ENCODE measurements around the gene TOB1. TPM values are rescaled to one million over a fixed set of nuclear protein-coding genes. Genes with fewer than 3 reads are reported as not detected.

The TOB1 gene
- total RNA-seq, 1 experiment from 2014 or later, result 67.9 TPM

GRCh38 chr17:50848711-50849110 is 17.4 kb downstream of the TOB1 start:
- Histone ChIP-seq H2AFZ (no peak overlapping the region), H3K4me1 (replicated peaks; ENCODE audit: insufficient read depth) (peaks cover 29% of the 10 kb centered on the region), H3K27me3 (ENCODE audit: insufficient read depth, low read depth) (no peaks in the 10 kb centered on the region), H3K9me2 (ENCODE audit: insufficient read depth) (no peaks in the 10 kb centered on the region), H3K79me2 (ENCODE audit: low read depth) (no peaks in the 10 kb centered on the region), H3K4me2 (no peak overlapping the region), H3K9me3 (ENCODE audit: insufficient read depth, low read depth) (no peaks in the 10 kb centered on the region), H4K20me1 (ENCODE audit: insufficient read depth) (no peaks in the 10 kb centered on the region), H3F3A (ENCODE audit: insufficient read depth, low read depth) (no peaks in the 10 kb centered on the region; the same call in 1 of the 2 replicates), H3K27ac (no peak overlapping the region), H3K4me3 (no peak overlapping the region), H3K36me3 (ENCODE audit: low read depth) (no peaks in the 10 kb centered on the region)
- DNase-seq, result no peak
- TF ChIP-seq CTCF (conservative IDR thresholded peaks at IDR 0.05) (no peak), EZH2 (IDR thresholded peaks at IDR 0.05; ENCODE audit: low read depth) (no peak)
- no TSS peak for BruUV-seq (replicated peaks)
- intact Hi-C loops (cut with micrococcal nuclease; ENCODE audit: unreplicated experiment), result no loop called here
- ChIA-PET POLR2A (ENCODE audit: unreplicated experiment) (interaction anchor here (0.7 kb wide), 1 partner anchor 265 kb away, joined by 21 read pairs; no protein-coding TSS in a partner anchor), CTCF (interaction anchor here (0.6 to 0.7 kb wide), 2 partner anchors 178 to 208 kb away, joined by 5 read pairs; no protein-coding TSS in a partner anchor)

- Histone ChIP-seq H4K20me1 (ENCODE audit: insufficient read depth) (no peaks in the 10 kb centered on the region), H3K27me3 (ENCODE audit: insufficient read depth, low read depth) (no peaks in the 10 kb centered on the region), H3K4me1 (replicated peaks; ENCODE audit: insufficient read depth) (peaks cover 29% of the 10 kb centered on the region), H3K4me2 (no peak overlapping the region), H3K27ac (no peak overlapping the region), H3K79me2 (ENCODE audit: low read depth) (no peaks in the 10 kb centered on the region), H3K4me3 (no peak overlapping the region), H3K36me3 (ENCODE audit: low read depth) (no peaks in the 10 kb centered on the region), H2AFZ (no peak overlapping the region), H3K9me2 (ENCODE audit: insufficient read depth) (no peaks in the 10 kb centered on the region), H3K9me3 (ENCODE audit: insufficient read depth, low read depth) (no peaks in the 10 kb centered on the region), H3F3A (ENCODE audit: insufficient read depth, low read depth) (no peaks in the 10 kb centered on the region; the same call in 1 of the 2 replicates)
- TF ChIP-seq EZH2 (IDR thresholded peaks at IDR 0.05; ENCODE audit: low read depth), result no peak
- no peak for TF ChIP-seq CTCF (conservative IDR thresholded peaks at IDR 0.05)
- no TSS peak for BruUV-seq (replicated peaks)
- intact Hi-C loops (cut with micrococcal nuclease; ENCODE audit: unreplicated experiment), result no loop called here
- ChIA-PET CTCF (no interaction called here), POLR2A (ENCODE audit: unreplicated experiment) (no interaction called here)
- no peak for DNase-seq
Measured at GRCh38 chr17:50848039-50848438, 18.1 kb downstream of the TOB1 start.

- intact Hi-C loops (cut with micrococcal nuclease; ENCODE audit: unreplicated experiment), result no loop called here
- Histone ChIP-seq H3K4me3 (no peak overlapping the region), H3K27ac (no peak overlapping the region), H3K27me3 (ENCODE audit: insufficient read depth, low read depth) (no peaks in the 10 kb centered on the region), H3K9me2 (ENCODE audit: insufficient read depth) (no peaks in the 10 kb centered on the region), H2AFZ (no peak overlapping the region), H3K9me3 (ENCODE audit: insufficient read depth, low read depth) (no peaks in the 10 kb centered on the region), H3K4me1 (replicated peaks; ENCODE audit: insufficient read depth) (peaks cover 29% of the 10 kb centered on the region), H3K36me3 (ENCODE audit: low read depth) (no peaks in the 10 kb centered on the region), H4K20me1 (ENCODE audit: insufficient read depth) (no peaks in the 10 kb centered on the region), H3K79me2 (ENCODE audit: low read depth) (no peaks in the 10 kb centered on the region), H3K4me2 (no peak overlapping the region), H3F3A (ENCODE audit: insufficient read depth, low read depth) (no peaks in the 10 kb centered on the region; the same call in 1 of the 2 replicates)
- TF ChIP-seq EZH2 (IDR thresholded peaks at IDR 0.05; ENCODE audit: low read depth), result no peak
- TF ChIP-seq CTCF (conservative IDR thresholded peaks at IDR 0.05), result no peak
- ChIA-PET CTCF (no interaction called here), POLR2A (ENCODE audit: unreplicated experiment) (no interaction called here)
- no TSS peak for BruUV-seq (replicated peaks)
- peak in 1 of 2 experiments; percentile 21 for DNase-seq
Measured at GRCh38 chr17:50847566-50847965, 18.6 kb downstream of the TOB1 start.

Data from PC-9 (cell line).